ENCODE data around the gene CEL.

The CEL gene

DNA sequence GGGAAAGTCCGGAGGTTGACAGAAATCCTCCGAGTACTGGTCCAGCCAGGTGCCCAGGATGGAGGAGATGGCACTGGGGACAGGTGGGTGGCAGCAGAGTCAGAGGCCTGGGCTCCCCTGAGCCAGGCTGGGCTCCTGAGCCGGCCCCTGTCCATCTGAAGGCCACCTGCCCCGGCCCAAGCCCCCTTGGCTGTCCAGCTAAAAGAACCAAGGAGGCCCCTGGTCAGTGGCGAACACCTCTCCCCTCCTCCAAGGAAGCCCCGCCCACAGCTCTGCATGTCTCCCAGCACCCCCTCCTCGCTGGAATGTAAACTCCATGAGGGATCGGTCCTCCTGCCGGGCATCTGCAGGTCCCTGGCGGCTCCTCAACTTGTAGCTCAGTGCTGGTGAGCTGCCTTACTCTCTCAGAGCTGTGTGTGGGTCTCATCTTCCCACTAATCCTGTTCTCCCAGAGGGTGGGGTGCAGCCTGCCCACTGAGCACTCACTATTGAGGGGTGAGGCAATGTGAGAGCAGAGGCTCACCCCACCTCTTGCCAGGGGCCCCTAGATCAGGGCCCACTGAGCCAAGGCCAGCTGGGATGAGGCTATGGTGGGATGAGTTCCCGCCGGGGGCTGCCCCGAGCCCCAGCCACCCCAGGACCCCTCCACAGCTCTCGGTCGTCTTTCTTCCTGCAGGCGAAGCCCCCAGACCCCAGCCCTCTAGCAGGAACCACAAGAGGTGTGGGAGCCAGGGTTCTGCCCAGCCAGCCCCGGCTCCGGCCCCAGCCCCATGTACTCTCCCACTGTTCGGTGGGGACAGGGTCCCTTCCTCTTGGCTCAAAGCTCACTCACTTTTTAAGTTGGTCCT, 47.2 kb downstream of the CEL start:
- no peak for DNase-seq (ENCODE audit: low read depth in 1 of 2, low spot score in 1 of 2)
- no peak for TF ChIP-seq JUND (IDR thresholded peaks at IDR 0.05; ENCODE audit: low read depth)
- in situ Hi-C loops (cut with HindIII; ENCODE audit: low pct_unique_long_range_greater_than_20kb, low sequenced_read_pairs): no loop called here

- no peak for TF ChIP-seq JUND (IDR thresholded peaks at IDR 0.05; ENCODE audit: low read depth)
- DNase-seq (ENCODE audit: low read depth in 1 of 2, low spot score in 1 of 2): no peak
- in situ Hi-C loops (cut with HindIII; ENCODE audit: low pct_unique_long_range_greater_than_20kb, low sequenced_read_pairs): no loop called here
Measured at GRCh38 chr9:133109931-133110650, 48.3 kb downstream of the CEL start.

GRCh38 chr9:133111808-133112662, 50.3 kb downstream of the CEL start:
- TF ChIP-seq JUND (IDR thresholded peaks at IDR 0.05; ENCODE audit: low read depth): no peak
- in situ Hi-C loops (cut with HindIII; ENCODE audit: low pct_unique_long_range_greater_than_20kb, low sequenced_read_pairs): no loop called here
- no peak for DNase-seq (ENCODE audit: low read depth in 1 of 2, low spot score in 1 of 2)

DNA sequence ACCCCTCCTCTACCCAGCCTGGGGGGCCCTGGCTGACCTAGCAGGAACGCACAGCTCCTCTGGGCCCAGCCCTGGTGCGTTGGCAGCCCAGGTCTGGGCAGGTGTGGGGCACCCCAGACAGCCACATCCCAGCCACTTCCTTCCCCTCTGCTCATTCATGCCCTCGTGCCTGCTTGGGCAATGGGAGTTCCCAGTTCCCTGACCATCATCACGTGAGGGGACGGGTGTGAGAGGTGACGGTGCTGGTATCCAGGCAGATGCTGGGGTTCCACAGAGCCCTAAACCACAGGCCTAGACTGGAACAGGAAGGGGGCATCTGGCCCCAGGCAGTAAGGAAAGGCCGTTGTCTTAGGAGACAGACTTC, 50.9 kb downstream of the CEL start:
- in situ Hi-C loops (cut with HindIII; ENCODE audit: low pct_unique_long_range_greater_than_20kb, low sequenced_read_pairs): no loop called here
- DNase-seq (ENCODE audit: low read depth in 1 of 2, low spot score in 1 of 2): no peak
- TF ChIP-seq JUND (IDR thresholded peaks at IDR 0.05; ENCODE audit: low read depth): no peak

- in situ Hi-C loops (cut with HindIII; ENCODE audit: low pct_unique_long_range_greater_than_20kb, low sequenced_read_pairs): no loop called here
- DNase-seq (ENCODE audit: low read depth in 1 of 2, low spot score in 1 of 2): no peak
- TF ChIP-seq JUND (IDR thresholded peaks at IDR 0.05; ENCODE audit: low read depth): no peak
Measured at GRCh38 chr9:133113163-133113948, 51.6 kb downstream of the CEL start.

GRCh38 chr9:133113949-133114885, 52.4 kb downstream of the CEL start:
- DNase-seq (ENCODE audit: low read depth in 1 of 2, low spot score in 1 of 2): peak in 1 of 2 experiments; percentile 61
- in situ Hi-C loops (cut with HindIII; ENCODE audit: low pct_unique_long_range_greater_than_20kb, low sequenced_read_pairs): no loop called here
- no peak for TF ChIP-seq JUND (IDR thresholded peaks at IDR 0.05; ENCODE audit: low read depth)

DNA sequence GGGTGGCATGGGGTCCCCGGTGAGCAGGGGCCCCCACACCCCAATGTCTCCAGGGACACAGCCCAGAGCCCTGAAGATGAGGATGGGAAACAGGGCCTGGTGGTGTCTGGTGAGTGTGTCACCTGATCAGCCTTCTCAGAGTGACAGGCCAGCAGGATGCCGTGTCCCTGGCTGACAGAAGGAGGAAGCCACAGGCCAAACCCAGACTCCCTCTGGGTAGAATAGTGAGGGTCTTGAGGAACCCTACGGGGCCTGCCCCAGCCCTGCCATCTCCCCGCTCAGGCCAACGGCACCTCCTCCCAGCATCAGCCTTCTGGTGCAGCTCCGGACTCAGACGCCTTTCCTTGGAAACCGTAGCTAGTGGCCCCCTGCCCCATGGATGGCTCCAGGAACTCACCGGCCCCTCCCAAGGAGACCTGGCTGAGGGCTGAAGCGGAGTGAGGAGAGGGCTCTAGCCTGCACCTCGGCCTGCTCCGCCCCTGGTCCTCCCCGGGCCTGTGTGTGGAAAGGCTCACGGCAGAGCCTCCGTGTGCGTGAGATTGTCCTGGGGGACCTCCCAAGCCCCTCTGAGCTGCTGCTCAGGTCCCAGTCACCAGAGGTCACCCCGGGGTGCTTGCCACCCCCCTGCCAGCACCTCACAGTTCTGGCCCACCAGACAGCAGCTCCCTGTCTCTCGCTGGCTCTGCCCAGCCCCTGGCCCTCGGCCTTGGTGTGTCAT, 53.3 kb downstream of the CEL start:
- DNase-seq (ENCODE audit: low read depth in 1 of 2, low spot score in 1 of 2): no peak

DNA sequence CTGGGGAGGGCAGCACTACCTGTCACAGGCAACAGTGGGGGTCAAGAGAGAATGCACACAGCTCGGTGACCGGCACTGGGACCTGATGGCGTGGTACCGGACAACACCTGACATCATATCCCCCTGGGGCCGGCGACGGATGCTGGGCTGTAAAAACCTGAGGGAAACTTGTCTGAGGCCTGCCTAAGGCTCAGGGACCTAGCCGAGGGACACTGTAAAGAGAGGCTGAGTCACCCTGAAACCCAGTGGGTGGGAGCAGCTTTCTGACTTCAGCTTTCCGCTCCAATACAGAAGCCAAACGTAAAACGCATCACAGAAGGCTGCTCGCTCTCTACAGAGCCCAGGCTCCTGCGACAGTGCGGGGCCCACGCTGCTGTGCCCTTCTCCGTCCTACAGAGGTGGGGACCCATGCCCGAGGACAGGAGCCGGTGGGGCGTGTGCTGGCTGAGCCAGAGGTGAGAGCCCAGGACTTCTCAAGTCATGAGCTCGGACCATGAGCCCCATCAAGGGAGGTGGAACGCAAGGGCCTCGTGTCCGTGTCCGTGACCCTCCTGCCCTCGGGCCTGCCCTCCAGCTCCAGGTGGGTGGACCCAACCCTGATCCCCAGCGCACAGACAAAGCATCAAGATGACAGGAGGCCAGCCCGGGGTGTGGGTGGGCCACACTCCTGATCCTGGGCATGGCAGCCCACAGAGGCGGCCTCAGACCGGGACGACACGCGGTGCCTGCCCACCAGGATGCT, 54.0 kb downstream of the CEL start:
- TF ChIP-seq JUND (IDR thresholded peaks at IDR 0.05; ENCODE audit: low read depth): no peak
- no peak for DNase-seq (ENCODE audit: low read depth in 1 of 2, low spot score in 1 of 2)
- in situ Hi-C loops (cut with HindIII; ENCODE audit: low pct_unique_long_range_greater_than_20kb, low sequenced_read_pairs): no loop called here

More for the DNA sequence above, 53.3 kb downstream of the CEL start:
- in situ Hi-C loops (cut with HindIII; ENCODE audit: low pct_unique_long_range_greater_than_20kb, low sequenced_read_pairs): no loop called here
- no peak for TF ChIP-seq JUND (IDR thresholded peaks at IDR 0.05; ENCODE audit: low read depth)

DNA sequence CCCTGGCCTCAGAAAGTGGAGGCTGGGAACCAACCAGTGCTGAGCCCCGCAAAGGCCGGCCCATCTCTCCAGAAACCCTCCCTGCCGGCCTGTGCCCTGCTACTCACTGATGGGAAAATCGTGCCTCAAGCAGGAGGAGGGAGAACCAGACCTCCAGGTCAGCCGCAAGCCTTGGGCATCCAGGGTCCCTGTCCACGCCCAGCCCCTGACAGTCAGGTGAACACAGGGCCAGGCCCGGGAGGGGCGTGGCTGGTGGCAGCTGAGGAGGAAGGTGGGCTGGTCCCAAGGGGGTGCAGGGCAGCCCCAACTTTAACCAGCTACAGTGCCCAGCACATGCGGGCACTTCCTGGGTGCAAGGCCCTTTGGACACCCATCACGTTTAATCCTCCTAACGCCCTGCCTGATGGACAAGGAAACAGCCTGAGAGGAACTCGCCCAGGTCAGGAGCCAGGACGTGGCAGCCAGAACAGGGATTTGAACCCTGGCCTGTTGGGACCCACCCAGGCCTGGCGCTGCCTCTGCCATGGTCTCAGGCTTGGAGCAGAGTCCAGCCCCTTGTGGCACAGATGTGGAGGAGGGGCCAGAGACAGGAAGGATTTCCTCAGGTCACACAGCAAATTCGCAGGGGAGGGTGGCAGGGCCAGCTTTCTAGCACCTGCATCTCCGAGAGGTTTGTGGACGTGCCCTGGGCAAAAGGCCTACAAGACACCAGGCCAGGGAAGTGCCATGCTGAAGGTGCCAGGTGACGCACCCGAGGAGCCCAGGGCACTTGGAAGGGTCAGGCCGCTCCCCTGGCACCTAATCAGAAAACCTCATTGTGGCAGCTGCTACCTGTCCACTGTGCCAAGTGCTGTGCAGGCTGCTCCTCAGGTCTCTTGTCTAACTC, 54.8 kb downstream of the CEL start:
- TF ChIP-seq JUND (IDR thresholded peaks at IDR 0.05; ENCODE audit: low read depth): no peak
- no peak for DNase-seq (ENCODE audit: low read depth in 1 of 2, low spot score in 1 of 2)
- in situ Hi-C loops (cut with HindIII; ENCODE audit: low pct_unique_long_range_greater_than_20kb, low sequenced_read_pairs): no loop called here
